Activated CD8-positive, alpha-beta memory T cell treated with anti-CD3 and anti-CD28 coated beads, Interleukin-2, amount 10 ng/mL, durations not matched to agents 7 days and 5 days (primary cell): Measurements from ENCODE around the gene NFIB. TPM values are rescaled to one million over a fixed set of nuclear protein-coding genes. Genes with fewer than 3 reads are reported as not detected.

Experiments
- ATAC-seq: fragments of 150-1000 bp; cut with Tn5 transposase; one replicate; pipeline ENCODE4 v1.10.0; 2021; ENCODE audit warnings: moderate library complexity
- CTCF ChIA-PET: fragments of 350-600 bp; sonication (Branson Sonifier 250); formaldehyde crosslinking; loops from one replicate; lab custom pipeline; 2021; ENCODE audit warnings: antibody characterized with exemption; lab: Charles Lee
- DNase-seq: peaks from one replicate; pipeline ENCODE4 v3.0.0-alpha.2; 2020
- H3K27ac Mint-ChIP-seq: one replicate; pipeline ENCODE4 v1.8.0; 2021; ENCODE audit warnings: mild to moderate bottlenecking, mixed read lengths
- H3K27me3 Mint-ChIP-seq: one replicate; pipeline ENCODE4 v1.8.0; 2021; ENCODE audit warnings: mixed read lengths
- H3K36me3 Mint-ChIP-seq: one replicate; pipeline ENCODE4 v1.8.0; 2021; ENCODE audit warnings: mild to moderate bottlenecking, mixed read lengths
- H3K4me1 Mint-ChIP-seq: one replicate; pipeline ENCODE4 v1.8.0; 2021; ENCODE audit warnings: mixed read lengths
- H3K4me3 Mint-ChIP-seq: one replicate; pipeline ENCODE4 v1.8.0; 2021; ENCODE audit warnings: mild to moderate bottlenecking, moderate library complexity, mixed read lengths
- H3K9me3 Mint-ChIP-seq: one replicate; pipeline ENCODE4 v1.8.0; 2022; ENCODE audit warnings: low read depth, mixed read lengths
- total RNA-seq, 2 experiments: library from RNA; stranded (reverse); gene quantifications; one replicate each; pipeline ENCODE4 v1.2.3, GENCODE V29; 2021

NFIB gene
- total RNA-seq, 2 experiments from 2014 or later: not detected

DNA sequence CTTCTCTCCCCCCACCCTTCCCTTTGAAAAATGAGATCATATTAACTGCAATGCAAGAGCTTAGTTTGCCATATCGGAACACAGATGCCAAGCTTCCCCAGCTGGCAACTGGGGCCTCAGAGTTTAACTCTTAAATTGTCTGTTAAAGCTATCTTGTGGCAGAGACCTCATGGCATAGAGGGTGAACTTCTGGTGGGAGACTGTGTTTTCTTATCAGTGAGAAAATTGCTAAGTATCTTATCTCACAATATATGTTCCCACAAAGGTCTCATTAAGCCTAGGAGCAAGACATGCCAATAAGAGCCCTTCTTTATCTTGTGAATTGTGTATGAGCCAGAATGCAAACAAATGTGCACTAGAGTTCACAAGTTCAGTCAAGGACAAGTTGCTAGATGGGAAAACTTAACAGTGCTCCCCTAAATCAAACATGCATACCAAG, 12.3 kb downstream of the NFIB start:
- no peak overlapping the region for H3K4me3 Mint-ChIP-seq
- CTCF ChIA-PET: no interaction called here
- no peak overlapping the region for H3K27ac Mint-ChIP-seq
- no peaks in the 10 kb centered on the region for H3K4me1 Mint-ChIP-seq
- peaks cover 24% of the 10 kb centered on the region for H3K27me3 Mint-ChIP-seq
- H3K9me3 Mint-ChIP-seq: no peaks in the 10 kb centered on the region
- DNase-seq (no peak), ATAC-seq (no peak)
- no peaks in the 10 kb centered on the region for H3K36me3 Mint-ChIP-seq

DNA sequence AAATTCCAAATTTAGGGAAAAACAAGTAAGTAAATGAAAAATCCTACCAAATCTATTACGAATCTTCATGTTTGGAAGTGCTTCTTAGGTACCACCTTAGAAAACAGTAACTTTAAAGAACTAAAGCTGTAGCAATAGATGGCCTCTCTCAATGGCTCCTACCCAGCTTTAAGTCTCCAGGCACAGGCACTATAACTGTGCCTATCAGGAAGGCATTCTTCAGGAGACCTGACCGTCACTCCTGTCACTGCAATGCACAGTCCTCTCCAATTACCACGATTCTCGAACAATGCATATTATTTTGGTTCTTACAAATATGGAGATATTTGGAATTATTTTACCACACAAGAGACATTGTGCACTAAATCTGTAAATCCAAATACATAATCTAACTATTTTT, 12.9 kb downstream of the NFIB start:
- Mint-ChIP-seq H3K27me3 (peaks cover 24% of the 10 kb centered on the region), H3K27ac (no peak overlapping the region)
- CTCF ChIA-PET: interaction anchor here (0.6 kb wide), 1 partner anchor 1072 kb away, joined by 3 read pairs; no protein-coding TSS in a partner anchor

DNA sequence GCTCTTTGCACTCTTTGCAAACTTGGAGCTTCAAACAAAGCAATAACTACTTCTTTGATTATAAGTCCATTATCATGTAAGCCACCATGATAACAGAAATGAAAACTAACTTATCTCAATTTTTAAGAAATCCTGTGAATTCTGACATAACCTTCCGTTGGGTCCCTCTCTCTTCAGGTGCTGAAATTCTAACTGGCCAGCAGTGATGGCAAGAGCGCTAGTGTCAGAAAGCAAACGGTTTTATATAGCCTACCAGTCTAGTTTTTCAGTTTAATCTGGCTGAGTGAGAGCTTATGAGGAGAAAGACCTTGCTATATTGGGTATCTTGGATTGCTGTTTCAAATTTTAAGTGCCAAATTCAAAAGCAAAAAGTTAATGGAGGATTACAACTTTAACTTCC, 13.4 kb downstream of the NFIB start:
- H3K27me3 Mint-ChIP-seq: peaks cover 24% of the 10 kb centered on the region
- no peaks in the 10 kb centered on the region for H3K9me3 Mint-ChIP-seq
- no peaks in the 10 kb centered on the region for H3K36me3 Mint-ChIP-seq
- no peak for ATAC-seq
- CTCF ChIA-PET: interaction anchor here (0.6 kb wide), 1 partner anchor 1072 kb away, joined by 3 read pairs; no protein-coding TSS in a partner anchor
- no peak overlapping the region for H3K4me3 Mint-ChIP-seq
- no peak for DNase-seq
- no peak overlapping the region for H3K27ac Mint-ChIP-seq
- no peaks in the 10 kb centered on the region for H3K4me1 Mint-ChIP-seq

More for the DNA sequence above, 12.9 kb downstream of the NFIB start:
- H3K4me3 Mint-ChIP-seq: no peak overlapping the region
- no peaks in the 10 kb centered on the region for H3K9me3 Mint-ChIP-seq
- ATAC-seq (no peak), DNase-seq (no peak)
- H3K36me3 Mint-ChIP-seq: no peaks in the 10 kb centered on the region
- no peaks in the 10 kb centered on the region for H3K4me1 Mint-ChIP-seq

DNA sequence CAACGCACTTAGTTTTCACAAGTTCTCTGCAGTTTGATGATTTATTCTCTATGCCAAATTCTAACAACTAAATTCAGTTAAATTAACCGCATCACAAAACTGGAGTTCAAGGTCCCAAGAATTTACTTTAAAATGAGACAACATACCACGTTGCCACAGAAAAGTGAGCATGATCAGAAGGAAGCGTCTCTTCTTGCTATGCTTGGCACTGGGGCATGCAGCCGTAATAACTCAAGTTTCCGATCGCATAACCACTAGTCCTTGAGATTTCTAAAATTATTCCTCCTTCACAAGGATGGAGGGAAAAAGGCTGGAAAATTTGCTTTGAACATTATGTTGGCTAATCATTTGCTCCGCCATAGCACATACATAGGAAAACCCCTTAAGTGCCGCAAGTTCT, 13.9 kb downstream of the NFIB start:
- ATAC-seq (no peak), DNase-seq (no peak)
- H3K4me1 Mint-ChIP-seq: no peaks in the 10 kb centered on the region
- CTCF ChIA-PET: no interaction called here
- H3K36me3 Mint-ChIP-seq: no peaks in the 10 kb centered on the region
- H3K9me3 Mint-ChIP-seq: no peaks in the 10 kb centered on the region
- no peak overlapping the region for H3K27ac Mint-ChIP-seq
- H3K4me3 Mint-ChIP-seq: no peak overlapping the region
- H3K27me3 Mint-ChIP-seq: peaks cover 19% of the 10 kb centered on the region

DNA sequence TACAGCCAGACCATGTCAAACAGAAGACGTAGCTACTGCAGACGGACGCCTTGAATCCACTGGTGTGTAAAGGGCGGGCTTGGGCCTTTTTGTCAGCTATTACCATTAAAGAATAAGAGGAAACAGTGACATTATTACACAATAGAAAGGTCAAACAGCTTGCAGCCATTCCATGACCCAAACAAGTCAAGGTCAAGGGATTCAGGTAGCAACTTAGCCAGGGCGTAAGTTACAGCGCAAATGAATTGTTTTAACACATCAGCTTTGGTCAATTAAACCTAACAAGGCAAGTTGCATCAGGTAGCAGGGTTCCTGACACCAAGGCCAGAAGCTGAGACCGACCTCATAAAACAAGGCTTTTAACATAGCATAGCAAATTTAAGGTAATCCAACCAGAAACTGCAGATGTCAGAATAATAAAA, 15.3 kb downstream of the NFIB start:
- H3K4me3 Mint-ChIP-seq: no peak overlapping the region
- peaks cover 13% of the 10 kb centered on the region for H3K27me3 Mint-ChIP-seq
- H3K27ac Mint-ChIP-seq: no peak overlapping the region
- DNase-seq (no peak), ATAC-seq (no peak)
- H3K36me3 Mint-ChIP-seq: no peaks in the 10 kb centered on the region
- H3K9me3 Mint-ChIP-seq: no peaks in the 10 kb centered on the region
- CTCF ChIA-PET: no interaction called here
- H3K4me1 Mint-ChIP-seq: no peaks in the 10 kb centered on the region

DNA sequence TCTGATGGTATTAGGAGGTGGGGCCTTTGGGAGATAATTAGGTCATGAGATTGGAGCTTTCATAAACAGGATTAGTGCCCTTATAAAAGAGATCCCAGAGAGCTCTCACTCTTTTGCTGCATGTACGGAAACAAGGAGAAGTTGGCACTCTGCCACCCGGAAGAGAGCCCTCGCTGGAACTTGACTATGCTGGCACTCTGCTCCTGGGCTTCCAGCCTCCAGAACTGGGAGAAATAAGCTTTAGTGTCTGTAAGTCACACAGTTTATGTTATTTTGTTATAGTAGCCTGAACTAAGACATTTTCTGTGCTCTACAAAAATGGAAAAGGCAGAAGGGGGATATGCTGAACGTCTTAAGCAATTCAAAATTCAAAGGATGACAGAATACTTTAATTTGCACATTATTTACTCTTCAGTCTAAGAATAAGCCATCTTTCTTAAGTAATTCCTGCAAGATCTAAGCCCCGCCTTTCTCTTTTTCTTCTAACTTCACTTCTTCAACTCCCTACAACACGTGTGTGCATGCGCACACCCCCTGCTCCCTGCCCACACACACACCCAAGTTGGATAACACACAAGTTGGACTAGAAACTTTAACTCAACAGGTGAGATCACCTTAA, 17.3 kb downstream of the NFIB start:
- no peak for ATAC-seq
- H3K4me1 Mint-ChIP-seq: no peaks in the 10 kb centered on the region
- no peak for DNase-seq
- no peak overlapping the region for H3K4me3 Mint-ChIP-seq
- H3K27me3 Mint-ChIP-seq: peaks cover 4% of the 10 kb centered on the region
- no peaks in the 10 kb centered on the region for H3K36me3 Mint-ChIP-seq
- H3K9me3 Mint-ChIP-seq: no peaks in the 10 kb centered on the region
- CTCF ChIA-PET: no interaction called here
- no peak overlapping the region for H3K27ac Mint-ChIP-seq

DNA sequence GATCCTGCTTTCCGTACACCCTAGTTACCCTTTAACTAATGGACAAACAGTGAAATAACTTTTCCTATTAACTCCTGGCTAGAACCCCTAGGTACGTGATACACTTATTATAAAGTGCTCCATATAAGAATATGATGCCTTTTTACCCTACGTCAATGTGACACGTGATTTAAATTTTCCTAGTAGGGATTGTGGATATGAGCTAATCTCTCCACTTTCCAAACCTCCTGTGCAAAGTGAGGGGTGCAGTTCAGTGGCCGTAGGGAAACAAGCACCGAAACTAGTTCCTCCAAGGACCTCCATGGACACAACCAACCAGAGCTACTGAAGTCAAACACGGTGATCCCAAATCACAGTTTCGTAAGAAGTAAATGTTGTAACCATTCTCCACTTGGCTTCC, 19.3 kb downstream of the NFIB start:
- Mint-ChIP-seq H3K36me3 (no peaks in the 10 kb centered on the region), H3K27ac (no peak overlapping the region), H3K27me3 (peaks cover 3% of the 10 kb centered on the region), H3K9me3 (no peaks in the 10 kb centered on the region), H3K4me3 (no peak overlapping the region), H3K4me1 (no peaks in the 10 kb centered on the region)
- ATAC-seq (no peak), DNase-seq (no peak)
- CTCF ChIA-PET: no interaction called here

DNA sequence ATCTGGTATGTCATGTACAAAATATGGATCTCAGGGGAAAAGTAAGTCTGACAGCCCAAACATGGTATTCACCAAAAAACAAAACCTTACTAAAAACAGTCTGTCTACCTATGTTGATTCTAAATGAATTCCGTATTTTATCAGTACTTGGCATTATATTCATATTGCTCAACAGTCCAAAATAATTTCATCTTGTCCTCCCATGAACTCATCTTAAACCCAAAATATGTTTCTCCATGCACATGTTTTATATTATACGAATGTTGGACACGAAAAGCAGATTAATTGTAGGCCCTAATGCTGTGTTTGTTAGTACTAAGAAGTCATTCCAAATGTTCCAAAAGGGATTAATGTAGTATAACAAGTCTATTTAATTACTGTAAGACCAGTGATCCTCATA, 20.1 kb downstream of the NFIB start:
- CTCF ChIA-PET: no interaction called here
- DNase-seq (no peak), ATAC-seq (no peak)
- Mint-ChIP-seq H3K4me3 (no peak overlapping the region), H3K36me3 (no peaks in the 10 kb centered on the region), H3K9me3 (no peaks in the 10 kb centered on the region), H3K4me1 (no peaks in the 10 kb centered on the region), H3K27ac (no peak overlapping the region), H3K27me3 (peaks cover 3% of the 10 kb centered on the region)

DNA sequence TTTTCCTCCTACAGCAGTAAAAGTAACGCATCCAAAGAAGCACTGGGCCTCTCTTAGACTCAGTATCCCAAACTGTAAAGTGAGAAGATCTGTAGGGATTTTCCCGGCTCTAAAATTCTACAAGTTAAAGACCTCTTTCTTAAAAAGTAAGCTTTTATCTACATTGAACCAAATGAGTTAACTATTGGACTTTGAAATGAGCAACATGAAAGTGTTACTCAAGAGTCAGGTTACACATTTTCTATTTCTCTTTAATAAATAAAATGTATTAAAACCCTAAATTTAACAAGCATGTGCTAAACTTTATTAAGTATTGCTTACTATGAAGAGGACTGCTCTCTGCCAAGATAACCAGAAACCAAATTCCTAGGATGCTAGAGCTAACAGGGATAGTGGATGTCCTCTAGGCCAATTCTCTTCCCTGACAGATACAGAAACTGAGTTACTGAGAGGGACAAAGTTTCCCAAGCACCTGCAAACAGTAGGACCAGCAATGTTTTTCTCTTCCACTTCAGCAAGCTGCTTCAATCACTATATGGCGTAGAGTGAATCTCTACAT, 21.7 kb downstream of the NFIB start:
- DNase-seq: no peak

DNA sequence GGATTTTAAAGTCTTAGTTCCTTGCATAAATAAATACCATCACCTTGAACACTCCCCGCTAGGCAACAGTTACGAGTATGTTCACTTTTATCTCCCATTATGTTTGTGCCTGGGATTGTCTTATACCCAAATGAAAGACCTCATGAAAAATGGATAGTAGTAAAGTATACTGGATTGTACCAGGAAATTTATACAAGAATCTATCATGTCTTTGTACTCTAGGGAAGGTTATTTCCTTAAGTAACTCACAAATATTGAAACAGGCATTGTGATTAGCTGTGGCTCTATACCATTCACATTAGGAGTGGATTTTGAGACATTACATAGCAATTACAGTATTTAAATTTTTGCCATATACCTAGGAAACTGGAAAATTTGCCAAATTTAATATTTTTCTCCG, 24.0 kb downstream of the NFIB start:
- Mint-ChIP-seq H3K36me3 (no peaks in the 10 kb centered on the region), H3K27ac (no peak overlapping the region), H3K4me3 (no peak overlapping the region), H3K27me3 (peaks cover 3% of the 10 kb centered on the region), H3K4me1 (no peaks in the 10 kb centered on the region), H3K9me3 (no peaks in the 10 kb centered on the region)
- ATAC-seq: no peak
- no peak for DNase-seq
- CTCF ChIA-PET: no interaction called here

More for the DNA sequence above, 21.7 kb downstream of the NFIB start:
- Mint-ChIP-seq H3K4me1 (no peaks in the 10 kb centered on the region), H3K4me3 (no peak overlapping the region), H3K36me3 (no peaks in the 10 kb centered on the region), H3K9me3 (no peaks in the 10 kb centered on the region), H3K27ac (no peak overlapping the region), H3K27me3 (peaks cover 3% of the 10 kb centered on the region)
- CTCF ChIA-PET: interaction anchor here (0.8 kb wide), 1 partner anchor 114 kb away, joined by 3 read pairs; no protein-coding TSS in a partner anchor
- ATAC-seq: no peak

DNA sequence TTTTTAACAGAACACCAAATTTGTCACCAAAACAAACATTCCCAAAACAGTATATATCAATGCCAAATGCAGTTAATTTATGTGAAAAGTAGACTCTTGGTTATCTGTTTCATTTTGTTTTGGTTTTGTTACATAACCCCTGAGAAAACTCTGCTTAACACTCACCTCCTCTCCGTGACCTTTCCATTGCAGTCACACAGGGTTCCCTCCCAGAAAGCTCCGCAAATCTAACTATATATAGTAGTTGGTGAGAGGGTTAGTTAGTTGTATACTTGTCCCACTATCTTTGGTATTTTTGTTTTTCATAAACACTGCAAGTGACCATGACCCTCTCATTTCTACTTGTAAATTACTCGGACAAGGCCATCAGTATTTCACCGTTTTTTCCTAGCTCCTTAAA, 25.5 kb downstream of the NFIB start:
- Mint-ChIP-seq H3K4me1 (no peaks in the 10 kb centered on the region), H3K9me3 (no peaks in the 10 kb centered on the region), H3K36me3 (no peaks in the 10 kb centered on the region), H3K27me3 (peaks cover 3% of the 10 kb centered on the region), H3K27ac (no peak overlapping the region), H3K4me3 (no peak overlapping the region)
- CTCF ChIA-PET: no interaction called here
- DNase-seq: no peak
- no peak for ATAC-seq

DNA sequence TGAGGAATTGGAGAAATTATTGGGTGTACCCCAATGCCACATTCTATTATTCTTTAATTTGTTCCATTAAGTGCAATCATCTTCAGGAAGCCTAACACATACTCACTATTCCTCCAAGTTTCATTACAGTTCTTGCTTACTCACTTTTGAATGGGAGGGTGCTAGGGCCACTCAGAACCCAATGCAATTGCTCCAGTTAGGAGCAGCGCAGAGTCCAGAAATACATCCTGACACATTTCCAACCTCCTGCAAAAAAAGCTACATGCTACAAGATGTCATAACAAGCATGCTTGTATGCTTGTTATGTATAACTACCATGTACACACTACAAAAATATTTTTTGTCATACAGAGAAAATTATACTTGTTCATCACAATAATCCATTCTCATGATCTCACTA, 27.8 kb downstream of the NFIB start:
- CTCF ChIA-PET: no interaction called here

DNA sequence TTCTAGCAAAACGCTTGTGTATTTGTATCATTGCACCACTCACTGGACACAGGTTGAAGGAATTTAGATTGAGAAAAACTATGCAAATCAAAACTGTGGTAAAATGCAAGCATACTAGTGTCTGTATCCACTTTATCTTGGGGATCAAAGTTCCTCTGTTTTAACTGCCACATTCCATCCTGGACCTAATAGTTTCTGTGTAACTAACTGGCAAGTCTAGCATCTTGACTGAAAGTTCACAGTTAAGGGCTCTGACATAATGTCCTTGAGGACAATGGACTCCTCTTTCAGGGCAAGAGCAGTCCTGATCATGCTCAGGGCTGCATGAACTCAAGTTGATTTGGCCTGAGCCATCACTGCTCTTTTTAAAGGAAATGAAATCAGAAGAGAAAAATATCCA, 30.7 kb downstream of the NFIB start:
- Mint-ChIP-seq H3K27me3 (peaks cover 5% of the 10 kb centered on the region), H3K27ac (no peak overlapping the region), H3K36me3 (no peaks in the 10 kb centered on the region), H3K4me3 (no peak overlapping the region), H3K9me3 (no peaks in the 10 kb centered on the region), H3K4me1 (no peaks in the 10 kb centered on the region)
- CTCF ChIA-PET: no interaction called here
- ATAC-seq (no peak), DNase-seq (no peak)

More for the DNA sequence above, 27.8 kb downstream of the NFIB start:
- H3K27ac Mint-ChIP-seq: no peak overlapping the region
- ATAC-seq: no peak
- H3K36me3 Mint-ChIP-seq: no peaks in the 10 kb centered on the region
- no peak for DNase-seq
- H3K4me1 Mint-ChIP-seq: no peaks in the 10 kb centered on the region
- H3K27me3 Mint-ChIP-seq: peaks cover 8% of the 10 kb centered on the region
- H3K4me3 Mint-ChIP-seq: no peak overlapping the region
- no peaks in the 10 kb centered on the region for H3K9me3 Mint-ChIP-seq

DNA sequence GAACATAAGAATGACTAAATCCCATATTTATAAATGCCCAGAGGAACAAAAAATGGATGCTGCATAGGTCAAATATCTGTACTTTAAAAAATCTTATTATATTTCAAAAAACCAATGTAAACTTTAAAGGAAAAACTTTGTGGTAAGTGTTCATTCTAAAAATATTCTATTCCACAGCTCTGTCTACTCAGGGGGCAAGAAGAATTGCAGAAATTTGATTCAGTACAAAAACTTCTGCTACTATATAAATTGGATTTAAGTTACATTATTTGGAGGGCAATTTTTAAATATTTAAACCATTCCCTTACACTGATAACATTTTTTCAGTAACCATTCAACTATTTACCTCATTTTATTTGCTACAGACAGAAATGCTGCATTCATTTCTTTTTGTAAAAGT, 32.1 kb downstream of the NFIB start:
- no peak for DNase-seq
- Mint-ChIP-seq H3K9me3 (no peaks in the 10 kb centered on the region), H3K27ac (no peak overlapping the region), H3K27me3 (peaks cover 5% of the 10 kb centered on the region), H3K4me1 (no peaks in the 10 kb centered on the region), H3K4me3 (no peak overlapping the region), H3K36me3 (no peaks in the 10 kb centered on the region)
- ATAC-seq: no peak
- CTCF ChIA-PET: no interaction called here
